ENCODE measurements around the gene USB1.

The USB1 gene

DNA sequence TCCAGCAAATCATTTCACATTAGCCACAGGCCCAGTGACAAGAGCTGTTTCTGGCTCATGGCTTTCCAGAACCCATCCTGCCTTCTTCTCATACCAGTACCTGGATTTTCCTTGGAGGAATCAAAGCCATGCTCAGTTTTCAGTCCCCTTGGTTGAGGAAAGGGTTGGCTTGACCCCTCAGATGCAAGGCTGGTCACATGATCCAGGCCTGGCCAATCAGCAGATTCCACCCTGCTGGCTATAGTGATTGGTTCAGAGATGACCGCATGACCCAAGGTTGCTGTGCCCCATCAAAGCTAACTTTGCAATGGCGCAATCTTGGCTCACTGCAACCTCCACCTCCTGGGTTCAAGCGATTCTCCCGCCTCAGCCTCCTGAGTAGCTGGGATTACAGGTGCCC is 69.4 kb downstream of the USB1 start:
- no peak overlapping the region for H3K4me3 ChIP-seq (ENCODE audit: low read length)
- H3K9me3 ChIP-seq (ENCODE audit: control insufficient read depth, low read depth, low read length), result no peaks in the 10 kb centered on the region
- H3K27ac ChIP-seq (ENCODE audit: low read length), result no peak overlapping the region
- H3K4me1 ChIP-seq (ENCODE audit: control insufficient read depth, low read depth, low read length), result no peaks in the 10 kb centered on the region
- H3K27me3 ChIP-seq (ENCODE audit: control insufficient read depth, insufficient read depth, low read length), result no peaks in the 10 kb centered on the region
- H3K36me3 ChIP-seq (ENCODE audit: control insufficient read depth, low read depth, low read length), result no peaks in the 10 kb centered on the region
- H3K9ac ChIP-seq (ENCODE audit: low read length), result no peak overlapping the region
